Stimulated activated CD8-positive, alpha-beta memory T cell treated with anti-CD3 and anti-CD28 coated beads, Interleukin-2, amount 100 ng/mL, for 1 hour (primary cell): ENCODE data around the gene ARF1.

Experiments
- DNase-seq, 2 donors: peaks; one replicate each; pipeline ENCODE4 v3.0.0-alpha.2; 2020; ENCODE audit warnings: low read depth in 2 of 2

Gene ARF1

GRCh38 chr1:228071839-228072657 lies 10.5 kb upstream of the ARF1 start:
- DNase-seq, result no peak

GRCh38 chr1:228072658-228073043 lies 9.9 kb upstream of the ARF1 start:
- DNase-seq, result no peak

GRCh38 chr1:228073061-228073856 lies 9.2 kb upstream of the ARF1 start:
- no peak for DNase-seq

GRCh38 chr1:228073857-228074545 lies 8.5 kb upstream of the ARF1 start:
- no peak for DNase-seq

- no peak for DNase-seq
Observed at GRCh38 chr1:228074954-228075730, 7.4 kb upstream of the ARF1 start.

GRCh38 chr1:228075801-228076271 lies 6.7 kb upstream of the ARF1 start:
- no peak for DNase-seq

- no peak for DNase-seq
Observed at GRCh38 chr1:228076796-228077430, 5.6 kb upstream of the ARF1 start.

- no peak for DNase-seq
Observed at GRCh38 chr1:228077565-228078330, 4.8 kb upstream of the ARF1 start.

- no peak for DNase-seq
Observed at GRCh38 chr1:228079013-228079412, 3.5 kb upstream of the ARF1 start.

GRCh38 chr1:228079601-228080263 lies 2.8 kb upstream of the ARF1 start:
- no peak for DNase-seq

GRCh38 chr1:228081144-228081543 lies 1.4 kb upstream of the ARF1 start:
- DNase-seq, result no peak

GRCh38 chr1:228081578-228082213 lies 812 bp upstream of the ARF1 start:
- no peak for DNase-seq

GRCh38 chr1:228082918-228083870 lies 686 bp downstream of the ARF1 start:
- DNase-seq, result no peak

- no peak for DNase-seq
Observed at GRCh38 chr1:228083871-228084278, 1.4 kb downstream of the ARF1 start.

GRCh38 chr1:228084325-228084724 lies 1.8 kb downstream of the ARF1 start:
- DNase-seq, result no peak

- no peak for DNase-seq
Observed at GRCh38 chr1:228084797-228085196, 2.3 kb downstream of the ARF1 start.

- DNase-seq, result no peak
Observed at GRCh38 chr1:228085287-228085951, 2.9 kb downstream of the ARF1 start.
